ENCODE measurements around the gene LRMDA.

- no peak for TF ChIP-seq CTCF (IDR thresholded peaks at IDR 0.05)
- no peak for TF ChIP-seq POLR2A (IDR thresholded peaks at IDR 0.05)
Observed at GRCh38 chr10:75540981-75541380, 109.6 kb downstream of the LRMDA start.
